Rectal smooth muscle tissue (tissue), 1 donor: Measurements from ENCODE around the gene PDILT.
"Not testable (repeated sequence)": the region's sequence is repeated elsewhere in the genome, so short reads cannot be mapped to it uniquely, and the experiment has no call there.

ENCODE experiments used
- H3K27ac ChIP-seq: one replicate; pipeline ENCODE4 v1.7.0; 2013; ENCODE audit warnings: low read depth, low read length, inconsistent platforms
- H3K27me3 ChIP-seq: one replicate; pipeline ENCODE4 v1.7.0; 2013; ENCODE audit warnings: low read length; ENCODE audit not compliant: control insufficient read depth, insufficient read depth
- H3K36me3 ChIP-seq: one replicate; pipeline ENCODE4 v1.7.0; 2013; ENCODE audit warnings: low read length; ENCODE audit not compliant: control insufficient read depth, insufficient read depth
- H3K4me1 ChIP-seq: one replicate; pipeline ENCODE4 v1.7.0; 2013; ENCODE audit warnings: low read length; ENCODE audit not compliant: control insufficient read depth, insufficient read depth
- H3K4me3 ChIP-seq: one replicate; pipeline ENCODE4 v1.7.0; 2013; ENCODE audit warnings: low read length
- H3K9ac ChIP-seq: one replicate; pipeline ENCODE4 v1.7.0; 2013; ENCODE audit warnings: low read length

The PDILT gene

GRCh38 chr16:20404637-20405036 lies at the start of gene PDILT:
PDILT (minus strand) TSS chr16:20404737; CDS start chr16:20399300, 5,437 bp downstream.
- Histone ChIP-seq H3K4me3 (no peak within 1 kb of the TSS), H3K27ac (no peak within 1 kb of the TSS), H3K36me3 (no peaks in the 10 kb centered on the region), H3K27me3 (no peaks in the 10 kb centered on the region), H3K9ac (no peak within 1 kb of the TSS), H3K4me1 (no peaks in the 10 kb centered on the region)

- not testable (repeated sequence) for H3K36me3 ChIP-seq, H3K4me3 ChIP-seq, H3K27ac ChIP-seq, H3K4me1 ChIP-seq, H3K9ac ChIP-seq, H3K27me3 ChIP-seq
These were observed 49.1 kb upstream of the PDILT start for GRCh38 chr16:20453633-20454032.

GRCh38 chr16:20451364-20451763 lies 46.8 kb upstream of the PDILT start, which contains the start of gene ACSM2A:
ACSM2A (plus strand) TSS chr16:20451521; CDS start chr16:20460115, 8,594 bp downstream.
- not testable (repeated sequence) for H3K4me3 ChIP-seq, H3K27me3 ChIP-seq, H3K36me3 ChIP-seq, H3K27ac ChIP-seq, H3K4me1 ChIP-seq, H3K9ac ChIP-seq

- not testable (repeated sequence) for H3K4me3 ChIP-seq, H3K9ac ChIP-seq, H3K27ac ChIP-seq, H3K27me3 ChIP-seq, H3K4me1 ChIP-seq, H3K36me3 ChIP-seq
These were observed 42.3 kb upstream of the PDILT start for GRCh38 chr16:20446652-20447393.

GRCh38 chr16:20441859-20442258 lies 37.3 kb upstream of the PDILT start:
- H3K4me1 ChIP-seq, H3K27ac ChIP-seq, H3K9ac ChIP-seq, H3K4me3 ChIP-seq, H3K36me3 ChIP-seq, H3K27me3 ChIP-seq: not testable (repeated sequence)

- H3K27ac ChIP-seq = peak overlapping the region; percentile 51
- no peak overlapping the region for H3K4me3 ChIP-seq
- no peak overlapping the region for H3K9ac ChIP-seq
- H3K27me3 ChIP-seq = no peaks in the 10 kb centered on the region
- no peaks in the 10 kb centered on the region for H3K36me3 ChIP-seq
- no peaks in the 10 kb centered on the region for H3K4me1 ChIP-seq
These were observed 36.7 kb upstream of the PDILT start for GRCh38 chr16:20441191-20441590.

- H3K4me3 ChIP-seq, H3K4me1 ChIP-seq, H3K9ac ChIP-seq: not testable (repeated sequence)
These were observed 36.2 kb upstream of the PDILT start for GRCh38 chr16:20440731-20441130.

GRCh38 chr16:20439820-20440231 lies 35.3 kb upstream of the PDILT start:
- peak overlapping the region; percentile 51 for H3K27ac ChIP-seq
- not testable (repeated sequence) for H3K9ac ChIP-seq, H3K4me3 ChIP-seq, H3K27me3 ChIP-seq, H3K4me1 ChIP-seq, H3K36me3 ChIP-seq

More at GRCh38 chr16:20440731-20441130, 36.2 kb upstream of the PDILT start:
- peak overlapping the region; percentile 75 for H3K27ac ChIP-seq
- H3K36me3 ChIP-seq, H3K27me3 ChIP-seq: not testable (repeated sequence)

- H3K36me3 ChIP-seq, H3K27ac ChIP-seq, H3K4me3 ChIP-seq, H3K27me3 ChIP-seq, H3K4me1 ChIP-seq, H3K9ac ChIP-seq: not testable (repeated sequence)
These were observed 34.4 kb upstream of the PDILT start for GRCh38 chr16:20438950-20439349.

- Histone ChIP-seq H3K27ac (no peak overlapping the region), H3K27me3 (no peaks in the 10 kb centered on the region), H3K4me3 (no peak overlapping the region), H3K36me3 (no peaks in the 10 kb centered on the region), H3K9ac (no peak overlapping the region), H3K4me1 (no peaks in the 10 kb centered on the region)
These were observed 26.4 kb upstream of the PDILT start for GRCh38 chr16:20430948-20431347.

GRCh38 chr16:20430480-20430879 lies 25.9 kb upstream of the PDILT start:
- H3K27me3 ChIP-seq, H3K27ac ChIP-seq, H3K4me1 ChIP-seq, H3K9ac ChIP-seq, H3K36me3 ChIP-seq, H3K4me3 ChIP-seq: not testable (repeated sequence)

GRCh38 chr16:20429499-20429898 lies 25.0 kb upstream of the PDILT start:
- H3K36me3 ChIP-seq, H3K4me3 ChIP-seq, H3K27ac ChIP-seq, H3K9ac ChIP-seq, H3K4me1 ChIP-seq, H3K27me3 ChIP-seq: not testable (repeated sequence)

- H3K36me3 ChIP-seq, H3K9ac ChIP-seq, H3K27me3 ChIP-seq, H3K4me3 ChIP-seq, H3K27ac ChIP-seq, H3K4me1 ChIP-seq: not testable (repeated sequence)
These were observed 22.9 kb upstream of the PDILT start for GRCh38 chr16:20427401-20427797.
